Prostate gland (tissue), 2 donors: ENCODE results near the gene ZNF132.
"Not testable (repeated sequence)": the region's sequence is repeated elsewhere in the genome, so short reads cannot be mapped to it uniquely, and the experiment has no call there.

Experiments
- POLR2A ChIP-seq: fragments of 450-650 bp; IDR thresholded peaks from one replicate; pipeline ENCODE4 v1.6.1; 2016; ENCODE audit warnings: antibody characterized with exemption, mild to moderate bottlenecking
- POLR2AphosphoS5 ChIP-seq: sonication (generic); formaldehyde crosslinking; IDR thresholded peaks from one replicate; pipeline ENCODE4 v1.6.1; 2017; ENCODE audit warnings: antibody characterized with exemption
- TF ChIP-seq, protein P1 (sequence below), 4 experiments: fragments of 200-600 bp in 2 of 4; fragments of 450-650 bp in 2 of 4; sonication (generic) in 2 of 4; IDR thresholded peaks; 1 replicate in 3 of 4; 2 replicates in 1 of 4; pipeline ENCODE4 v1.5.1; 2016 to 2019; ENCODE audit warnings: antibody characterized with exemption in 4 of 4, mild to moderate bottlenecking in 2 of 4, moderate library complexity in 2 of 4

DNA sequence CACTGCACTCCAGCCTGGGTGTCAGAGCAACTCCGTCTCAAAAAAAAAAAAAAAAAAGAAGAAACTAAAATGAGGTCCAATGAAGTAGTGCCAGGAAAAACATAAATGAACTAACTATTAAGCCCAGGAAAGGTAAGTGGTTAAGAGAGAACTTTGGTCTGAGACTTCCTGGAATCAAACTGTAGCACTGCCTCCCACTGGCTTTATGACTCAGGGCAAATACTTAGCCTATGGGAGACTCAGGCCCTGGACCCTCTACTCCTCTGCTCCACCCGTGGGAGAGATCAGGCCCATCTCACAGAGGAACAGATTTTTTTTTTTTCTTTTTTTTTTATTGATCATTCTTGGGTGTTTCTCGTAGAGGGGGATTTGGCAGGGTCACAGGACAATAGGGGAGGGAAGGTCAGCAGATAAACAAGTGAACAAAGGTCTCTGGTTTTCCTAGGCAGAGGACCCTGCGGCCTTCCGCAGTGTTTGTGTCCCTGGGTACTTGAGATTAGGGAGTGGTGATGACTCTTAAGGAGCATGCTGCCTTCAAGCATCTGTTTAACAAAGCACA, 36.0 kb downstream of the ZNF132 start:
- TF ChIP-seq, protein P1, sequence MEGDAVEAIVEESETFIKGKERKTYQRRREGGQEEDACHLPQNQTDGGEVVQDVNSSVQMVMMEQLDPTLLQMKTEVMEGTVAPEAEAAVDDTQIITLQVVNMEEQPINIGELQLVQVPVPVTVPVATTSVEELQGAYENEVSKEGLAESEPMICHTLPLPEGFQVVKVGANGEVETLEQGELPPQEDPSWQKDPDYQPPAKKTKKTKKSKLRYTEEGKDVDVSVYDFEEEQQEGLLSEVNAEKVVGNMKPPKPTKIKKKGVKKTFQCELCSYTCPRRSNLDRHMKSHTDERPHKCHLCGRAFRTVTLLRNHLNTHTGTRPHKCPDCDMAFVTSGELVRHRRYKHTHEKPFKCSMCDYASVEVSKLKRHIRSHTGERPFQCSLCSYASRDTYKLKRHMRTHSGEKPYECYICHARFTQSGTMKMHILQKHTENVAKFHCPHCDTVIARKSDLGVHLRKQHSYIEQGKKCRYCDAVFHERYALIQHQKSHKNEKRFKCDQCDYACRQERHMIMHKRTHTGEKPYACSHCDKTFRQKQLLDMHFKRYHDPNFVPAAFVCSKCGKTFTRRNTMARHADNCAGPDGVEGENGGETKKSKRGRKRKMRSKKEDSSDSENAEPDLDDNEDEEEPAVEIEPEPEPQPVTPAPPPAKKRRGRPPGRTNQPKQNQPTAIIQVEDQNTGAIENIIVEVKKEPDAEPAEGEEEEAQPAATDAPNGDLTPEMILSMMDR (IDR thresholded peaks at IDR 0.05), result not testable (repeated sequence)
- TF ChIP-seq POLR2AphosphoS5, POLR2A: not testable (repeated sequence)
